Upper lobe of right lung (tissue), 1 donor: ENCODE measurements around the gene PTGES2. TPM values are rescaled to one million over a fixed set of nuclear protein-coding genes. Genes with fewer than 3 reads are reported as not detected.
A peak's percentile ranks its signal among the peaks of the same experiment; 100 is the strongest.

Experiments used
- ATAC-seq: fragments of 200-7000 bp; cut with Tn5 transposase; one replicate; pipeline ENCODE4 v1.9.1; 2020; ENCODE audit warnings: mild to moderate bottlenecking, moderate library complexity
- DNase-seq: peaks from one replicate; pipeline ENCODE4 v3.0.0-alpha.2; 2020
- H3K27ac ChIP-seq: fragments of 200-600 bp; one replicate; pipeline ENCODE4 v1.8.0; 2022
- H3K27me3 ChIP-seq: fragments of 200-600 bp; one replicate; pipeline ENCODE4 v1.8.0; 2022; ENCODE audit warnings: mild to moderate bottlenecking
- H3K36me3 ChIP-seq: fragments of 200-600 bp; one replicate; pipeline ENCODE4 v1.8.0; 2022
- H3K4me1 ChIP-seq: fragments of 200-600 bp; one replicate; pipeline ENCODE4 v1.8.0; 2022
- H3K4me3 ChIP-seq: fragments of 200-600 bp; one replicate; pipeline ENCODE4 v1.8.0; 2022; ENCODE audit warnings: mild to moderate bottlenecking
- H3K9me3 ChIP-seq: fragments of 200-600 bp; one replicate; pipeline ENCODE4 v1.8.0; 2022
- CTCF ChIP-seq: fragments of 200-600 bp; IDR thresholded peaks from one replicate; pipeline ENCODE4 v1.8.0; 2022; ENCODE audit warnings: antibody characterized with exemption
- intact Hi-C: fragments of 100-400 bp; cut with DNase I; formaldehyde crosslinking; loops from one replicate; pipeline ENCODE4 v1.11.0; 2022
- total RNA-seq: library from RNA; stranded (reverse); fragmentation: NEBNext Ultra II Directional; extraction: Animal tissue kit (Norgen Biotek cat#: 25700); gene quantifications from one replicate; pipeline ENCODE4 v1.2.1, GENCODE V29; 2021
- donor health status: DM: no; HTN: yes; CAD: no; lungs with severe emphysema.

Gene PTGES2
- total RNA-seq, 1 donor from 2014 or later: 35.1 TPM

DNA sequence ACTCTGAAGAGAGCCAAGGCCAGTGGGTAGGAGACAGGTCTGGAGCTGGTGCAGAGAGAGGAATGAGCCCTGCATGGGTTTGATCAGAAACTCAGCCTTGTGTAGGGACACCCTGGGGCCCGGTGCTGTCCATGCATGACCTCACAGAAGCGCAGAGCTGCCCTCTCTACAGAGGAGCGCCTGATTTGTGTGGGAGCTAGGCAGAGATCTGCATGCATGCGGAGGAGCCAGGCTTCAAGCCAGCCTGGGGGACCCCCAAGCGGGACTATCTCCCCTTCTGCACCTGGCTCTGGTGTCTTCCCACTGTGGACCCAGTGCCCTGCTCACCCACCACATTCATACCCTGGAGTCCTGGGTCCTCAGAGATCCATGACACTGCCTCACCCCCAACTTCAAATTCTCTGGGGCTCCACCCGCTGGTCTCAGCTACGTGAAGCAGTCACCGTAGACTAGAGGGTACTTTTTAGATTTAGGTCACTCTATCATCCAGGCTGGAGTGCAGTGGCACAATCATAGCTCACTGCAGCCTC lies 19.1 kb upstream of the PTGES2 start:
- intact Hi-C loops: no loop called here
- Histone ChIP-seq H3K4me1 (peaks cover 9% of the 10 kb centered on the region), H3K4me3 (no peak overlapping the region), H3K27me3 (no peaks in the 10 kb centered on the region), H3K36me3 (no peaks in the 10 kb centered on the region), H3K9me3 (no peaks in the 10 kb centered on the region), H3K27ac (no peak overlapping the region)
- DNase-seq: no peak
- no peak for ATAC-seq
- TF ChIP-seq CTCF: no peak

- Histone ChIP-seq H3K4me1 (peaks cover 9% of the 10 kb centered on the region), H3K36me3 (no peaks in the 10 kb centered on the region), H3K27me3 (no peaks in the 10 kb centered on the region), H3K9me3 (no peaks in the 10 kb centered on the region), H3K27ac (no peak overlapping the region), H3K4me3 (no peak overlapping the region)
- no peak for TF ChIP-seq CTCF
- intact Hi-C loops: no loop called here
- DNase-seq (no peak), ATAC-seq (no peak)
These were observed 18.4 kb upstream of the PTGES2 start for GRCh38 chr9:128145951-128146351.

GRCh38 chr9:128145536-128145935 lies 18.0 kb upstream of the PTGES2 start:
- H3K9me3 ChIP-seq: no peaks in the 10 kb centered on the region
- no peak overlapping the region for H3K4me3 ChIP-seq
- H3K27me3 ChIP-seq: no peaks in the 10 kb centered on the region
- ATAC-seq (no peak), DNase-seq (no peak)
- H3K36me3 ChIP-seq: no peaks in the 10 kb centered on the region
- TF ChIP-seq CTCF: no peak
- intact Hi-C loops: no loop called here
- H3K27ac ChIP-seq: no peak overlapping the region
- peaks cover 9% of the 10 kb centered on the region for H3K4me1 ChIP-seq

DNA sequence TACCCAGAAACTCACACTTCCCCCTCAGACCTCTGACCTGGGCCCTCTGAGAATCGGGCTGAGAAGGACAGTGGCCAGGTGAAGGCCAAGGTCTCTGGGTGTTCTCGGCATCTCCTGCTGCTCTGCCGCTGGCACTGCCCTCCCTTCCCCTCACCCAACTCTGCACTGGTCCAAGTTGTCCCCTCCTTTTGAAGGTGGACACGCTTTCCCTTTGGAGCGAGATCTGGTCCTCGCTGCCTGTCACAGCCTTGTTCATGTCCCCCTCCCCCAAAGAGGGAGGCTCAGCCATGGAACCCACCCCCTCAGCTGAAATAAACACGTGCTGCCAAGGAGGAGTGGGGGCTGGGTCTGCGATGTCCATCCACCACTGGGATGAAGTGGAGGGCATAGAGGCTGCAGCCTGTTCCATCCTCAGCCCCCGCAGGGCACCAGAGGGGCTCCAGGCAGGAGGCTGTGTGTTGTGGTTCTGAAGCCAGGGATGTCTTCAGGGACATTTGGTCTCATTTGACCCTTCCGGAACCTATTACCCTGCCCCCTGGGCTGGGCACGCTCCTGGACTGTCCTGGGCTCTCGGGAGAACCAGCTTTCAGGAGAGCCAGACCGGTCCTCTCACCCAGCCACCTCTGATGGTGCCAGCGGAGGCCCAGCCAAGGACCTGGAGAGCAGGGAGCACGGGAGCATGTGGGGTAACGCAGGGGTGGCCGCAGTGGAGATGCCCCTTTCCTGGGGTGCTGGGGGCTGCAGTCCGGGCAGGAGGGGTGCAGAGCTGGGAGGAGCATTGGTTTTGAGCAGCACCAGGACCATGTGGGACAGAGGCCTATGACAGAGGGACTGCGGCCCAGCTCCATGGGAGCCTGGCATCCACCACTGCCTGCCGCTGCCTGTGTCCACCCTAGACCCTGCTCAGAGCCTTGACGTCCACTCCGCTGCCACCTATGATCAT lies 17.0 kb upstream of the PTGES2 start:
- Histone ChIP-seq H3K4me1 (peaks cover 9% of the 10 kb centered on the region), H3K36me3 (no peaks in the 10 kb centered on the region), H3K4me3 (no peak overlapping the region), H3K27ac (no peak overlapping the region), H3K27me3 (no peaks in the 10 kb centered on the region), H3K9me3 (no peaks in the 10 kb centered on the region)
- no peak for TF ChIP-seq CTCF
- ATAC-seq: no peak
- intact Hi-C loops: no loop called here
- no peak for DNase-seq

DNA sequence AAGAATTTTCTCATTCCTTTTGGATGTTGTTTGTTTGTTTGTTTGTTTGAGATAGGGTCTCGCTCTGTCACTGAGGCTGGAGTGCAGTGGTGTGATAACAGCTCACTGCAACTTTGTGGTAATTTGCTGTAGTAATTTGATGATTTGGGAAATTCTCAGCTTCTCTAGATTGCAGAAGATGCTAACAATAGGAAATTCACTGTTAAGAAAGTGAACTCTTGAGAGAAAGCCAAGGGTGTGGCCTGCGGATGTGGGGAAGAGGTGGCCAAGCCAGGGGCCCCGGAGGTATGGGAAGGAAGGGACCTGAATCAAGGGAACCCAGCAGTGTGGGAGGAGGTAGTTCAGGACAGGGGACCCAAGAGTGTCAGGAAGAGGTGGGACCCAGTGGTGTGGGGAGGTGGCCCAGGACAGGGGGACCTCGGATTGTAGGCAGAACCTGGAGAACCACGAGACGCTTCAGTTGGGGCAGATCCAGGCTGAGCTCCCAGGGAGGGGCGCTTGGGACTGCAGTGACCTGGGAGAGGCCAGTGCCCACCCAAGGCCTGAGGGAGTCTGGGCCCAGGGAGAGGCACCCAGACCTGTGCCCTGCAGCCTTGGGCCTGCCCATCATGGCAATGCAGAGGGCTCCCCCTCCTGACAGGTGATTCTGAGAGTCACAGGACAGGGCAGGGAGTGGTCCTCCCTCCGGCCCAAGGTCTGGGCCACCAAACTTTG lies 16.2 kb upstream of the PTGES2 start:
- no peak for TF ChIP-seq CTCF
- intact Hi-C loops: no loop called here
- H3K27me3 ChIP-seq: no peaks in the 10 kb centered on the region
- peaks cover 3% of the 10 kb centered on the region for H3K4me1 ChIP-seq
- DNase-seq (no peak), ATAC-seq (peak; percentile 25)
- H3K27ac ChIP-seq: no peak overlapping the region
- H3K4me3 ChIP-seq: no peak overlapping the region
- no peaks in the 10 kb centered on the region for H3K36me3 ChIP-seq
- H3K9me3 ChIP-seq: no peaks in the 10 kb centered on the region
